ENCODE results near the gene WDR41. TPM values are rescaled to one million over a fixed set of nuclear protein-coding genes. Genes with fewer than 3 reads are reported as not detected.

WDR41 gene
- total RNA-seq, 1 experiment from 2014 or later, result 54.1 TPM

- DNase-seq (ENCODE audit: low read depth, low spot score) (no peak), ATAC-seq (no peak)
- POLR2A ChIA-PET, result no interaction called here
- H3K9me3 ChIP-seq (ENCODE audit: control insufficient read depth in 1 of 2, insufficient read depth in 1 of 2, low read depth in 1 of 2, low read length in 2 of 2), result no peaks in the 10 kb centered on the region
- H3K9me2 ChIP-seq (ENCODE audit: insufficient read depth), result no peaks in the 10 kb centered on the region
- no peaks in the 10 kb centered on the region for H4K20me1 ChIP-seq (ENCODE audit: insufficient read depth)
- CTCF ChIA-PET, result no interaction called here
- no peaks in the 10 kb centered on the region for H3K4me1 ChIP-seq (ENCODE audit: control insufficient read depth in 1 of 2, insufficient read depth in 2 of 2, low read length in 2 of 2)
- no peak overlapping the region for H3K4me2 ChIP-seq (ENCODE audit: low read length)
- intact Hi-C loops (cut with micrococcal nuclease), result no loop called here
- no peak overlapping the region for H3K27ac ChIP-seq (ENCODE audit: low read depth, low read length)
- no peak for TF ChIP-seq CEBPB (IDR thresholded peaks at IDR 0.05; ENCODE audit: low read depth)
- no peak for TF ChIP-seq TCF7L2 (IDR thresholded peaks at IDR 0.05; ENCODE audit: borderline replicate concordance, extremely low read depth, insufficient read depth, insufficient read length)
- TF ChIP-seq RAD21 (IDR thresholded peaks at IDR 0.05; ENCODE audit: low read depth), result no peak
- H3K36me3 ChIP-seq (ENCODE audit: control insufficient read depth in 1 of 2, insufficient read depth in 2 of 2, low read length in 2 of 2), result no peaks in the 10 kb centered on the region
- no peak overlapping the region for H3K4me3 ChIP-seq (replicated peaks in 1 of 2; ENCODE audit: low read depth in 1 of 2, low read length in 2 of 2)
- H3K27me3 ChIP-seq (ENCODE audit: insufficient read depth, low read length), result no peaks in the 10 kb centered on the region
- BruUV-seq (replicated peaks), result no TSS peak
- no peaks in the 10 kb centered on the region for H3K79me2 ChIP-seq (ENCODE audit: insufficient read depth, low read length)
- H3K9ac ChIP-seq (ENCODE audit: low read length), result no peak overlapping the region
- no peak overlapping the region for H2AFZ ChIP-seq (ENCODE audit: low read depth, low read length, poor library complexity, severe bottlenecking)
- RAD21 ChIA-PET (ENCODE audit: low non-redundant PET in 1 of 2, low total read pairs in 2 of 2, uncharacterized antibody in 2 of 2, unreplicated experiment in 2 of 2), result no interaction called here
These were observed 97.9 kb downstream of the WDR41 start for GRCh38 chr5:77394064-77394715.

- H3K4me3 ChIP-seq (replicated peaks in 1 of 2; ENCODE audit: low read depth in 1 of 2, low read length in 2 of 2), result no peak overlapping the region
- ATAC-seq (no peak), DNase-seq (ENCODE audit: low read depth, low spot score) (no peak)
- TF ChIP-seq SRF (IDR thresholded peaks at IDR 0.05; ENCODE audit: low read depth) (no peak), ELF1 (IDR thresholded peaks at IDR 0.05; ENCODE audit: borderline replicate concordance, low read depth) (no peak), CEBPB (IDR thresholded peaks at IDR 0.05; ENCODE audit: low read depth) (no peak), EZH2 (IDR thresholded peaks at IDR 0.05) (no peak), CBX3 (IDR thresholded peaks at IDR 0.05; ENCODE audit: low read depth) (no peak), JUND (IDR thresholded peaks at IDR 0.05) (no peak), FOSL1 (IDR thresholded peaks at IDR 0.05; ENCODE audit: low read depth) (no peak), TCF7L2 (IDR thresholded peaks at IDR 0.05; ENCODE audit: borderline replicate concordance, extremely low read depth, insufficient read depth, insufficient read length) (no peak), SIN3A (IDR thresholded peaks at IDR 0.05; ENCODE audit: low read depth) (no peak), POLR2A (IDR thresholded peaks at IDR 0.05; ENCODE audit: borderline replicate concordance, extremely low read depth, insufficient read depth, insufficient read length) (no peak), RAD21 (IDR thresholded peaks at IDR 0.05; ENCODE audit: low read depth) (no peak), YY1 (IDR thresholded peaks at IDR 0.05; ENCODE audit: extremely low read depth, insufficient replicate concordance, low read depth, low read length) (no peak), POLR2AphosphoS5 (IDR thresholded peaks at IDR 0.05; ENCODE audit: low read depth, low read length) (no peak), MAX (IDR thresholded peaks at IDR 0.05) (no peak)
- TF ChIP-seq, protein P1, sequence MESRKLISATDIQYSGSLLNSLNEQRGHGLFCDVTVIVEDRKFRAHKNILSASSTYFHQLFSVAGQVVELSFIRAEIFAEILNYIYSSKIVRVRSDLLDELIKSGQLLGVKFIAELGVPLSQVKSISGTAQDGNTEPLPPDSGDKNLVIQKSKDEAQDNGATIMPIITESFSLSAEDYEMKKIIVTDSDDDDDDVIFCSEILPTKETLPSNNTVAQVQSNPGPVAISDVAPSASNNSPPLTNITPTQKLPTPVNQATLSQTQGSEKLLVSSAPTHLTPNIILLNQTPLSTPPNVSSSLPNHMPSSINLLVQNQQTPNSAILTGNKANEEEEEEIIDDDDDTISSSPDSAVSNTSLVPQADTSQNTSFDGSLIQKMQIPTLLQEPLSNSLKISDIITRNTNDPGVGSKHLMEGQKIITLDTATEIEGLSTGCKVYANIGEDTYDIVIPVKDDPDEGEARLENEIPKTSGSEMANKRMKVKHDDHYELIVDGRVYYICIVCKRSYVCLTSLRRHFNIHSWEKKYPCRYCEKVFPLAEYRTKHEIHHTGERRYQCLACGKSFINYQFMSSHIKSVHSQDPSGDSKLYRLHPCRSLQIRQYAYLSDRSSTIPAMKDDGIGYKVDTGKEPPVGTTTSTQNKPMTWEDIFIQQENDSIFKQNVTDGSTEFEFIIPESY (IDR thresholded peaks at IDR 0.05; ENCODE audit: extremely low read depth, insufficient replicate concordance, low read length), result no peak
- TF ChIP-seq, protein P2, sequence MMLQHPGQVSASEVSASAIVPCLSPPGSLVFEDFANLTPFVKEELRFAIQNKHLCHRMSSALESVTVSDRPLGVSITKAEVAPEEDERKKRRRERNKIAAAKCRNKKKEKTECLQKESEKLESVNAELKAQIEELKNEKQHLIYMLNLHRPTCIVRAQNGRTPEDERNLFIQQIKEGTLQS (IDR thresholded peaks at IDR 0.05), result no peak
- no peaks in the 10 kb centered on the region for H3K9me2 ChIP-seq (ENCODE audit: insufficient read depth)
- POLR2A ChIA-PET, result no interaction called here
- H2AFZ ChIP-seq (ENCODE audit: low read depth, low read length, poor library complexity, severe bottlenecking), result no peak overlapping the region
- CTCF ChIA-PET, result interaction anchor here (1.0 kb wide), 1 partner anchor 10 kb away, joined by 3 read pairs; no protein-coding TSS in a partner anchor
- H3K4me1 ChIP-seq (ENCODE audit: control insufficient read depth in 1 of 2, insufficient read depth in 2 of 2, low read length in 2 of 2), result no peaks in the 10 kb centered on the region
- RAD21 ChIA-PET (ENCODE audit: low non-redundant PET in 1 of 2, low total read pairs in 2 of 2, uncharacterized antibody in 2 of 2, unreplicated experiment in 2 of 2), result no interaction called here
- intact Hi-C loops (cut with micrococcal nuclease), result no loop called here
- no peak overlapping the region for H3K27ac ChIP-seq (ENCODE audit: low read depth, low read length)
- H3K36me3 ChIP-seq (ENCODE audit: control insufficient read depth in 1 of 2, insufficient read depth in 2 of 2, low read length in 2 of 2), result no peaks in the 10 kb centered on the region
- no peaks in the 10 kb centered on the region for H3K79me2 ChIP-seq (ENCODE audit: insufficient read depth, low read length)
- BruUV-seq (replicated peaks), result no TSS peak
- H3K27me3 ChIP-seq (ENCODE audit: insufficient read depth, low read length), result no peaks in the 10 kb centered on the region
- H4K20me1 ChIP-seq (ENCODE audit: insufficient read depth), result no peaks in the 10 kb centered on the region
- H3K9ac ChIP-seq (ENCODE audit: low read length), result no peak overlapping the region
- H3K4me2 ChIP-seq (ENCODE audit: low read length), result no peak overlapping the region
- H3K9me3 ChIP-seq (ENCODE audit: control insufficient read depth in 1 of 2, insufficient read depth in 1 of 2, low read depth in 1 of 2, low read length in 2 of 2), result no peaks in the 10 kb centered on the region
These were observed 100.8 kb downstream of the WDR41 start for GRCh38 chr5:77391240-77391765.

All from HCT116 (cell line).